ENCODE measurements around the gene PDLIM1.
"Not testable (repeated sequence)": the region's sequence is repeated elsewhere in the genome, so short reads cannot be mapped to it uniquely, and the experiment has no call there.

The PDLIM1 gene

GRCh38 chr10:95211606-95212279 is 79.1 kb downstream of the PDLIM1 start:
- no peak for DNase-seq (ENCODE audit: low read depth in 2 of 2)

GRCh38 chr10:95209509-95210127 is 81.2 kb downstream of the PDLIM1 start:
- DNase-seq (ENCODE audit: low read depth in 2 of 2): no peak

DNA sequence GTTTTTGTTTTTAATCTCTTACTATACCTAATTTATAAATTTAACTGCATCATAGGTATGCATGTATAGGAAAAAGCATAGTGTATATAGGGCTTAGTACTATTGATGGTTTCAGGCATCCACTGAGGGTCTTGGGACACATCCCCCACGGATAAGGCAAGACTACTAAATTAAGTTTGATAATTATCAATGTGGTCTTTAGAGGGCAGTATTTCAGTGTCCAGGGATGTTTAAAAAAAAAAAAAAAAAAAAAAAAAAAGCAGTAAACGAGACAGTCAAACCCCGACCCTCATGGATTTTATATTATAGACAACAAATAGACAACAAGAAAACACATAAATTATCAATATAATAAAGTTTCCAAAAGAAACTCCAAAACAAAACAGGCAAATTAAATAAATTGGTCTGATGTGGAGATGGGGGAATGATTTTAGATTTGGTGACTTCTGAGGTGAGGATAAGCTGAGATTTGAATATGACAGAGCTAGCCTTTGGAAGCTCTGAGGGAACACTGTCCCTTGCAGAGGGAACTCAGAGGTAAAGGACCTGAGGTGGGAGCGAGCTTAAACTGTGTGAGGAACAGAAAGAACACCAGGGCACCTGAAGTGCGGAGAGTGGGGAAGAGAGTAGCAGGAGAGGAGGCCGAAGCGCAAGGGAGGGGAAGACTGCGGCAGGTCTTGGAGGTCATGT is 82.0 kb downstream of the PDLIM1 start:
- no peak for DNase-seq (ENCODE audit: low read depth in 2 of 2)

DNA sequence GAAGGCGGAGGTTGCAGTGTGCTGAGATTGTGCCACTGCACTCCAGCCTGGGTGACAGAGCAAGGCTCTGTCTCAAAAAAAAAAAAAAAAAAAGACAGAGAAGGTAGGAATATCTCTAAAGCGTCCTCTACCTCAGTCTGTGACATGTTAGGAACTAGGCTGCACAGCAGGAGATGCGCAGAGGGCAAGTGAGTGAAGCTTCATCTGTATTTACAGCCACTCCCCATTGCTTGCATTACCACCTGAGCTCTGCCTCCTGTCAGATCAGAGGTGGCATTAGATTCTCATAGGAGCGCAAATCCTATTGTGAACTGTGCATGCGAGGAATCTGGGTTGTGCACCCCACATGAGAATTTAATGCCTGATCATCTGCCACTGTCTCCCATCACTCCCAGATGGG is 87.9 kb downstream of the PDLIM1 start:
- DNase-seq (ENCODE audit: low read depth in 2 of 2): not testable (repeated sequence)

- no peak for DNase-seq (ENCODE audit: low read depth in 2 of 2)
Measured at GRCh38 chr10:95201736-95202135, 89.1 kb downstream of the PDLIM1 start.

DNA sequence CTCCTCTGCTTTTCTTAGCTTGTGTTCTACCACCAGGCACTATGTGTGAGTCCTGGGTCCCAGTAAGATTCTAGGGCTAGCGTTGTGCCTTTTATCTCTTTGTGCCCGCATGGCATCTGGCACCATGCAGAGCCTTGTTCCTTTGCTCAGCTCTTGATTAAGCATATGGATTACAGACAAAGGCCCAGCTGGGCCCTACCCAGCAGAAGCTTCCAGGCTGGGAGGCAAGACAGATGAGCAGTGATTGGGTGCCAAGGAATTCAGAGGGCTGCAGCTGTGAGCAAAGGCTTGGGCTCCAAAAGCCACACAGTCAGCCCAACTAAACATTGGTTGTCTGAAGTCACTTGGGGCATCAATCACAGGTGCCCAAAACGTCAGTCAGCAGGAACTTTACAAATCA is 94.8 kb downstream of the PDLIM1 start:
- no peak for DNase-seq (ENCODE audit: low read depth in 2 of 2)

GRCh38 chr10:95193944-95194343 is 96.9 kb downstream of the PDLIM1 start, which contains the start of gene ACSM6:
Gene ACSM6, plus strand, starts transcription at chr10:95194238. Its CDS starts 248 bp downstream, at chr10:95194486.
- DNase-seq (ENCODE audit: low read depth in 2 of 2): no peak

- no peak for DNase-seq (ENCODE audit: low read depth in 2 of 2)
Measured at GRCh38 chr10:95188593-95188992, 102.2 kb downstream of the PDLIM1 start.

- DNase-seq (ENCODE audit: low read depth in 2 of 2): no peak
Measured at GRCh38 chr10:95187617-95188016, 103.2 kb downstream of the PDLIM1 start.

Data from stimulated activated CD8-positive, alpha-beta memory T cell treated with anti-CD3 and anti-CD28 coated beads, Interleukin-15, amount 100 ng/mL, for 4 hours (primary cell).